HCT116 (cell line): ENCODE results near the gene EMP1. TPM values are rescaled to one million over a fixed set of nuclear protein-coding genes. Genes with fewer than 3 reads are reported as not detected.

Experiments
- ATAC-seq: fragments of 200-7000 bp; cut with Tn5 transposase; 2 replicates; pipeline ENCODE4 v1.9.1; 2020; ENCODE audit warnings: mild to moderate bottlenecking, moderate library complexity
- BruUV-seq: library from RNA; stranded (reverse); fragments of 400-500 nt; replicated peaks from 2 replicates; lab custom pipeline; 2021; lab: Mats Ljungman, UMichigan
- CTCF ChIA-PET: fragments of 300-600 bp; sonication (Branson Sonifier 250); formaldehyde crosslinking; loops from one replicate; lab custom pipeline; 2021; ENCODE audit warnings: antibody characterized with exemption; lab: Charles Lee
- POLR2A ChIA-PET: fragments of 300-600, 350-600 bp; sonication (Branson Sonifier 250); formaldehyde crosslinking; loops from one replicate; lab custom pipeline; 2021; ENCODE audit warnings: antibody characterized with exemption; lab: Charles Lee
- RAD21 ChIA-PET, 2 experiments: fragments of 300-600 bp; sonication (Branson Sonifier 250); formaldehyde crosslinking; loops; one replicate each; lab custom pipeline; 2023; ENCODE audit warnings: low total read pairs in 2 of 2; ENCODE audit not compliant: uncharacterized antibody in 2 of 2, unreplicated experiment in 2 of 2, low non-redundant PET in 1 of 2; lab: Charles Lee
- DNase-seq: peaks from one replicate; pipeline ENCODE4 v3.0.0-alpha.2; 2010; ENCODE audit warnings: low read depth, low spot score
- H2AFZ ChIP-seq: fragments of 200-600 bp; shearing (Covaris generic), sonication (generic); 2 replicates; pipeline ENCODE4 v1.6.1; 2017; ENCODE audit warnings: low read depth, mixed run types, mixed read lengths, antibody characterized with exemption, low read length; ENCODE audit not compliant: poor library complexity, severe bottlenecking
- H3K27ac ChIP-seq: 2 replicates; pipeline ENCODE4 v1.5.1; 2012; ENCODE audit warnings: low read depth, low read length
- H3K27me3 ChIP-seq: fragments of 200-600 bp; sonication (generic); 2 replicates; pipeline ENCODE4 v1.6.1; 2016; ENCODE audit warnings: mixed run types, low read length, mixed read lengths; ENCODE audit not compliant: insufficient read depth
- H3K36me3 ChIP-seq, 2 experiments: fragments of 200-500 bp in 1 of 2; fragments of 200-600 bp in 1 of 2; sonication (Bioruptor generic) in 1 of 2; sonication (generic) in 1 of 2; 2 replicates each; pipeline versions ENCODE4 v1.5.1 to v1.6.1; 2014 to 2016; ENCODE audit warnings: low read length in 2 of 2, inconsistent platforms in 1 of 2, mixed read lengths in 1 of 2, mixed run types in 1 of 2; ENCODE audit not compliant: insufficient read depth in 2 of 2, control insufficient read depth in 1 of 2
- H3K4me1 ChIP-seq, 2 experiments: fragments of 200-600 bp in 1 of 2; sonication (generic) in 1 of 2; 2 replicates each; pipeline versions ENCODE4 v1.5.1 to v1.6.1; 2012 to 2017; ENCODE audit warnings: low read length in 2 of 2, inconsistent platforms in 1 of 2, mild to moderate bottlenecking in 1 of 2, mixed read lengths in 1 of 2, mixed run types in 1 of 2, moderate library complexity in 1 of 2; ENCODE audit not compliant: insufficient read depth in 2 of 2, control insufficient read depth in 1 of 2
- H3K4me2 ChIP-seq: fragments of 200-600 bp; sonication (generic); 2 replicates; pipeline ENCODE4 v1.6.1; 2017; ENCODE audit warnings: mixed run types, low read length, mixed read lengths
- H3K4me3 ChIP-seq, 2 experiments: fragments of 200-600 bp in 1 of 2; sonication (generic) in 1 of 2; replicated peaks in 1 of 2; 2 replicates each; pipeline ENCODE4 v1.5.1; 2011 to 2016; ENCODE audit warnings: low read length in 2 of 2, control low read depth in 1 of 2, low read depth in 1 of 2, mild to moderate bottlenecking in 1 of 2, mixed read lengths in 1 of 2, mixed run types in 1 of 2
- H3K79me2 ChIP-seq: fragments of 200-600 bp; sonication (generic); 2 replicates; pipeline ENCODE4 v1.6.1; 2017; ENCODE audit warnings: mild to moderate bottlenecking, mixed run types, low read length, moderate library complexity, mixed read lengths; ENCODE audit not compliant: insufficient read depth
- H3K9ac ChIP-seq: fragments of 200-600 bp; sonication (generic); 2 replicates; pipeline ENCODE4 v1.6.1; 2016; ENCODE audit warnings: low read length, mixed read lengths
- H3K9me2 ChIP-seq: fragments of 200-600 bp; sonication (generic), shearing (Covaris generic); 2 replicates; pipeline ENCODE4 v1.6.1; 2017; ENCODE audit warnings: mixed run types, mild to moderate bottlenecking, moderate library complexity; ENCODE audit not compliant: insufficient read depth
- H3K9me3 ChIP-seq, 2 experiments: fragments of 200-500 bp in 1 of 2; fragments of 200-600 bp in 1 of 2; sonication (Bioruptor generic) in 1 of 2; sonication (generic) in 1 of 2; 2 replicates each; pipeline ENCODE4 v1.6.1; 2014 to 2017; ENCODE audit warnings: low read length in 2 of 2, mixed read lengths in 2 of 2, inconsistent platforms in 1 of 2, low read depth in 1 of 2, mild to moderate bottlenecking in 1 of 2, mixed run types in 1 of 2, moderate library complexity in 1 of 2; ENCODE audit not compliant: control insufficient read depth in 1 of 2, insufficient read depth in 1 of 2
- H4K20me1 ChIP-seq: fragments of 200-600 bp; sonication (generic), shearing (Covaris generic); 2 replicates; pipeline ENCODE4 v1.6.1; 2017; ENCODE audit warnings: mixed run types, mild to moderate bottlenecking, moderate library complexity; ENCODE audit not compliant: insufficient read depth
- EGR1 ChIP-seq: IDR thresholded peaks from 2 replicates; pipeline ENCODE4 v1.6.1; 2012; ENCODE audit warnings: low read depth
- EZH2 ChIP-seq: fragments of 200-600 bp; sonication (generic); IDR thresholded peaks from 2 replicates; pipeline ENCODE4 v1.6.1; 2017; ENCODE audit warnings: antibody characterized with exemption, mixed run types
- RAD21 ChIP-seq: IDR thresholded peaks from 2 replicates; pipeline ENCODE4 v1.6.1; 2012; ENCODE audit warnings: low read depth, mild to moderate bottlenecking
- intact Hi-C: fragments of 100-400 bp; cut with micrococcal nuclease; formaldehyde crosslinking; loops from 2 replicates; pipeline ENCODE4 v1.10.0; 2022
- total RNA-seq: library from RNA; stranded (reverse); gene quantifications from one replicate; pipeline ENCODE4 v1.2.1, GENCODE V29; 2021; ENCODE audit not compliant: unreplicated experiment
- TF ChIP-seq, protein P1 (sequence below), 3 experiments: fragments of 200-600 bp in 1 of 3; sonication (generic) in 1 of 3; IDR thresholded peaks in 2 of 3; conservative IDR thresholded peaks in 1 of 3; 2 replicates each; pipeline ENCODE4 v1.5.1; 2012 to 2017; ENCODE audit warnings: low read depth in 2 of 3, low read length in 2 of 3, antibody characterized with exemption in 1 of 3, borderline replicate concordance in 1 of 3, control low read depth in 1 of 3, mild to moderate bottlenecking in 1 of 3, mixed read lengths in 1 of 3, mixed run types in 1 of 3, moderate library complexity in 1 of 3; ENCODE audit not compliant: insufficient read depth in 1 of 3

The EMP1 gene
- total RNA-seq, 1 experiment from 2014 or later: 110 TPM

DNA sequence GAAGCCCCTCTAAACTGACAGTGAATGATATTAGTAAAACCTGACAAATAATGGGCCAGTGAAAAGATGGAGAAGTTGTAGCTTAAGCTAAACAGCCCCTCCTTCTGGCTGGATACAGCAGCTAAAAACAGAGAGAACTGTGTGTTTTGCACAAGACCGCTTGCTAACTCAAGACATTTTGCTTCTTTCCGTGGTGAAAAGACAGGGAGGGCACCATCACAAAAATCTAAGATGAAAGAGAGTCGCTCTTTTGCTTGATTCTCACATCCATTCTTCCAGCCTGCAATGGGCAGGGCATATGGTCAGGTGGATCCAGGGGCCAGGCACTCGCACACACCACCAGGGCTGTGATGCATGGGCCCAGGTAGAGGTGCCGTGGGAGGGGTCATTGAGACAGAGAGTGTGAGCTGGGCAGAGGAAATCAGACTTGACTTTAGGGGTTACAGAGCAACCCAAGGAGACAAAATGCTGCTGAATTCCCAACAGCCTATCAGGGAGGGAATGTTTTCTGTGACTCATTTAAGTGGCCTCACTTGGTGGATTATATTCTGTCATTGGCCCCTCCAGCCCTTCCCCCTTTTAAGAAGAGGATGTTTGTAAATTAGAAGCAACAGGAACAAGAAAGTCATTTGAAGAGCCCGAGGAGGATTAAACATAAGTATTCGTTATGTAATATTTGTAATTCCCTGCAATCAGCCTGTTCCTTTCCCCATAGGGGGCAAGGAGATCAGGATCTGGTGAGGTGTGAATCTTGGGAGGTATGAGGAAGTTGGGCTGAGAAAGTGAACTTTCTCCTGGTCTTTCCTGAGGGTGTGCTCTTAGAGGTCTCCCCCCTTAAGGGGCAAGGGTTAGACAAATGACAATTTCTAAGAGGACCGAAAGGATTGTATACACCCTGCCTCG is 12.3 kb downstream of the EMP1 start:
- peak overlapping the region; percentile 68 for H3K4me2 ChIP-seq
- no peaks in the 10 kb centered on the region for H3K27me3 ChIP-seq
- peak overlapping the region; percentile 32 for H3K9ac ChIP-seq
- TF ChIP-seq, protein P1, sequence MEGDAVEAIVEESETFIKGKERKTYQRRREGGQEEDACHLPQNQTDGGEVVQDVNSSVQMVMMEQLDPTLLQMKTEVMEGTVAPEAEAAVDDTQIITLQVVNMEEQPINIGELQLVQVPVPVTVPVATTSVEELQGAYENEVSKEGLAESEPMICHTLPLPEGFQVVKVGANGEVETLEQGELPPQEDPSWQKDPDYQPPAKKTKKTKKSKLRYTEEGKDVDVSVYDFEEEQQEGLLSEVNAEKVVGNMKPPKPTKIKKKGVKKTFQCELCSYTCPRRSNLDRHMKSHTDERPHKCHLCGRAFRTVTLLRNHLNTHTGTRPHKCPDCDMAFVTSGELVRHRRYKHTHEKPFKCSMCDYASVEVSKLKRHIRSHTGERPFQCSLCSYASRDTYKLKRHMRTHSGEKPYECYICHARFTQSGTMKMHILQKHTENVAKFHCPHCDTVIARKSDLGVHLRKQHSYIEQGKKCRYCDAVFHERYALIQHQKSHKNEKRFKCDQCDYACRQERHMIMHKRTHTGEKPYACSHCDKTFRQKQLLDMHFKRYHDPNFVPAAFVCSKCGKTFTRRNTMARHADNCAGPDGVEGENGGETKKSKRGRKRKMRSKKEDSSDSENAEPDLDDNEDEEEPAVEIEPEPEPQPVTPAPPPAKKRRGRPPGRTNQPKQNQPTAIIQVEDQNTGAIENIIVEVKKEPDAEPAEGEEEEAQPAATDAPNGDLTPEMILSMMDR (IDR thresholded peaks at IDR 0.05 in 2 of 3, conservative IDR thresholded peaks at IDR 0.05 in 1 of 3; ENCODE audit: borderline replicate concordance in 1 of 3, insufficient read depth in 1 of 3, low read depth in 2 of 3, low read length in 2 of 3): peak; percentile 50 to 70 (median 68); a peak in 5 of 6 replicates
- peak; percentile 75 for TF ChIP-seq RAD21
- no peak for TF ChIP-seq EGR1
- TF ChIP-seq EZH2: no peak
- TF ChIP-seq, all 23 proteins: peak for 2
- ChIA-PET RAD21 (no interaction called here), POLR2A (interaction anchor here (1.8 kb wide), 1 partner anchor 109 kb away, joined by 3 read pairs; no protein-coding TSS in a partner anchor), CTCF (interaction anchor here (0.6 to 3.8 kb wide), 14 partner anchors 8 to 326 kb away, joined by 3 to 27 read pairs (median 3); partner anchors contain the start of gene FAM234B)
- ATAC-seq (peak; percentile 21; the same call in 1 of the 2 replicates), DNase-seq (no peak)
- H4K20me1 ChIP-seq: no peaks in the 10 kb centered on the region
- H3K9me3 ChIP-seq: no peaks in the 10 kb centered on the region
- no peaks in the 10 kb centered on the region for H3K9me2 ChIP-seq
- no peak overlapping the region for H2AFZ ChIP-seq
- peaks cover 65 to 85% of the 10 kb centered on the region in 2 experiments for H3K4me1 ChIP-seq
- H3K4me3 ChIP-seq: no peak overlapping the region; a peak in 1 of 4 replicates
- H3K79me2 ChIP-seq: peaks cover 90% of the 10 kb centered on the region
- no TSS peak for BruUV-seq
- H3K36me3 ChIP-seq: peaks cover 0 to 16% of the 10 kb centered on the region in 2 experiments; a peak in 2 of 4 replicates
- intact Hi-C loops: loop anchor here (5.0 to 10.0 kb wide), 2 partner anchors 206 to 404 kb away; partner anchors contain the start of gene HEBP1
- H3K27ac ChIP-seq: no peak overlapping the region
